GM12891 (cell line): ENCODE measurements around the gene METTL9.

ENCODE experiments used
- POLR2A ChIP-seq: IDR thresholded peaks from 2 replicates; pipeline ENCODE4 v1.6.1; 2011; ENCODE audit warnings: low read depth, low read length, control low read depth
- POLR2AphosphoS5 ChIP-seq: IDR thresholded peaks from 2 replicates; pipeline ENCODE4 v1.6.1; 2011; ENCODE audit warnings: low read depth, low read length, control low read depth
- POU2F2 ChIP-seq: IDR thresholded peaks from 2 replicates; pipeline ENCODE4 v1.6.1; 2011; ENCODE audit warnings: low read depth, mild to moderate bottlenecking, control low read depth, low read length, moderate library complexity
- SPI1 ChIP-seq: IDR thresholded peaks from 2 replicates; pipeline ENCODE4 v1.6.1; 2011; ENCODE audit warnings: low read depth, low read length, control low read depth
- TAF1 ChIP-seq: IDR thresholded peaks from 2 replicates; pipeline ENCODE4 v1.6.1; 2011; ENCODE audit warnings: low read depth, low read length, control low read depth

- TF ChIP-seq POLR2AphosphoS5: no peak
- TF ChIP-seq POLR2A: no peak
- TF ChIP-seq POU2F2: no peak
- no peak for TF ChIP-seq TAF1
- TF ChIP-seq SPI1: no peak
These were observed 51.1 kb downstream of the METTL9 start for GRCh38 chr16:21650521-21650920.
